GM06990 (cell line): ENCODE measurements around the gene CERS4.

Experiments
- DNase-seq: peaks from one replicate; pipeline ENCODE4 v3.0.0-alpha.2; 2011; ENCODE audit not compliant: insufficient read length; ENCODE audit errors: extremely low read depth
- H3K27me3 ChIP-seq: replicated peaks from 2 replicates; pipeline ENCODE4 v1.6.0; 2011; ENCODE audit warnings: low read length; ENCODE audit not compliant: control insufficient read depth, insufficient read depth
- H3K36me3 ChIP-seq: 2 replicates; pipeline ENCODE4 v1.5.1; 2011; ENCODE audit warnings: low read length; ENCODE audit not compliant: control insufficient read depth, insufficient read depth
- H3K4me3 ChIP-seq: replicated peaks from 2 replicates; pipeline ENCODE4 v1.5.1; 2011; ENCODE audit warnings: low read depth, mild to moderate bottlenecking, control low read depth, low read length
- CTCF ChIP-seq: IDR thresholded peaks from 2 replicates; pipeline ENCODE4 v1.5.1; 2011; ENCODE audit warnings: low read length, control low read depth, mild to moderate bottlenecking, inconsistent platforms; ENCODE audit not compliant: insufficient read depth, poor library complexity, severe bottlenecking

Gene CERS4

DNA sequence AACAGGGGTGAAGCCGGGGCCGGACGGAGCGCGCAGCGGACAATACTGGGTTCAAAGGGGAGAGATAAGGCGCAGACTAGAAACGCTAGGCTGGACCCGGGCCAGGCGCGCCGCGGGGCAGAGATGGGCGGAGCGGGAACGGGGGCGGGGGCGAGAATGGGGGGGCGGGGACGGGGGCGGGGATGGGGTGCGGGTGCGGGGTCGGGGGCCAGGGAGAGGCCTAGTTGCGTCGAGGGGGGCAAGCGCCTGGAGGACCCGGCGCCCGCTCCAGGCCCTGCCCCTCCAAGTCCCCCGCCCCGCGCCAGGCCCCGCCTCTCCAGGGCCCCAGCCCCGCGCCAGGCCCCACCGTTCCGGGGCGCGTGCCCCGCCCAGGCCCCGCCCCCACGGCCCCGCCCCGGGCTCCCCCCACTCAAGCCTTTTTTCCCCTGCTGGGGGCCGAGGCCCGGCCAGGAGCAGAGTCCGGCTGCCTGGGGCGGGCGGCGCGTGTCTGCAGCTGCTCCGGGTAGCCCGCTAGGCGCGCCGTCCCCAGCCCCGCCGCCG is at the start of gene CERS4:
Gene CERS4, plus strand, starts transcription at position 449 of the 540 bp plus-strand sequence. CDS start 41,707 bp downstream, outside the sequence.
- Histone ChIP-seq H3K4me3 (peak within 1 kb of the TSS; percentile 96), H3K36me3 (peaks cover 2% of the 10 kb centered on the region), H3K27me3 (no peaks in the 10 kb centered on the region)
- no peak for DNase-seq
- TF ChIP-seq CTCF = no peak

- Histone ChIP-seq H3K36me3 (no peaks in the 10 kb centered on the region), H3K4me3 (no peak overlapping the region), H3K27me3 (no peaks in the 10 kb centered on the region)
- no peak for TF ChIP-seq CTCF
- DNase-seq = no peak
Measured at GRCh38 chr19:8161135-8161646, 48.0 kb upstream of the CERS4 start.

DNA sequence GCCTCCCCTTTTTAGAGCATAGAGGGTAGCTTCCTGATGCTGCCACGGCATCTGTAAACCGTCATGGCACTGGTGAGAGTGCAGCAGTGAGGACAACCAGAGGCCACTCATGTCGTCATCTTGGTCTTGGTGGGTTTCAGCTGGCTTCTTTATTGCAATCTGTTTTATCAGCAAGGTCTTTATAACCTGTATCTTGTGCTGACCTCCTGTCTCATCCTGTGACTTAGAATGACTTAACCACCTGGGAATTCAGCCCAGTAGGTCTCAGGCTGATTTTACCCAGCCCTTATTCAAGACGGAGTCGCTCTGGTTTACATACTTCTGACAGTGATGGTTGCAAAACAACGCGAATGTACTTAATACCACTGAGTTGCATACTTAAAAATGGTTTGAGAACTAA is 45.4 kb upstream of the CERS4 start:
- no peak for TF ChIP-seq CTCF
- Histone ChIP-seq H3K27me3 (no peaks in the 10 kb centered on the region), H3K4me3 (no peak overlapping the region), H3K36me3 (no peaks in the 10 kb centered on the region)
- no peak for DNase-seq

- Histone ChIP-seq H3K36me3 (no peaks in the 10 kb centered on the region), H3K27me3 (no peaks in the 10 kb centered on the region), H3K4me3 (no peak overlapping the region)
- no peak for DNase-seq
- no peak for TF ChIP-seq CTCF
Measured at GRCh38 chr19:8167985-8168384, 41.2 kb upstream of the CERS4 start.

DNA sequence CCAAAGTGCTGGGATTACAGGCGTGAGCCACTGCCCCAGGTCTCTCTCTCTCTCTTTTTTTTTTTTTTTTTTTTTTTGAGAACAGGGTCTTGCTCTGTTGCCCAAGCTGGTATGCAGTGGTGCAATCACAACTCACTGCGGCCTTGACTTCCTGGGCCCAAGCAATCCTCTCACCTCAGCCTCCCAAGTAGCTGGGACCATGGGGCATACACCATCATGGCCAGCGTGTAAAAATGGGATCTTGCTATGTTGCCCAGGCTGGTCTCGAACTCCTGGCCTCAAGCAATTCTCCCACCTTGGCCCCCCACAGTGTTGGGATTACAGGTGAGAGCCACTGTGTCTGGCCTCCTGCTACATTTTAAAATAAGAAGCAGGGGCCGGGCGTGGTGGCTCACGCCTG is 40.6 kb upstream of the CERS4 start:
- TF ChIP-seq CTCF = no peak
- no peak overlapping the region for H3K4me3 ChIP-seq
- DNase-seq = no peak

DNA sequence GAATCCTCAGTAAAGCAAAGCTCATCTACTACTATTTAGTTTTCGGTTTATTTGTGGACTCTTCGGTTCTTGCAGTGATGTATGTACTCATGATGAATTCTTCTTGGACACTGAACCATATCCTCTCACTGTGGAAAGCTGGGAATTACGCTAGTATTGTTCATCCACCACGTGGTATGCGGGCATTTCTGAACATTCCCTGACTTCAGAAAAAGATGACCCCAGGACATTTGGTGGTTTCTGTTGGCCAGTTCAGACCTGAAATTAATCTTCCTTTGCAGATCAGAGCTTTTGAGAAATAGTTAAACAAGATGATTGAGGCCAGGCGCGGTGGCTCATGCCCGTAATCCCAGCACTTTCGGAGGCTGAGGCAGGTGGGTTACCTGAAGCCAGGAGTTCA is 34.5 kb upstream of the CERS4 start:
- H3K36me3 ChIP-seq = no peaks in the 10 kb centered on the region
- no peak for DNase-seq
- no peak for TF ChIP-seq CTCF
- no peak overlapping the region for H3K4me3 ChIP-seq
- no peaks in the 10 kb centered on the region for H3K27me3 ChIP-seq

More for the DNA sequence above, 40.6 kb upstream of the CERS4 start:
- Histone ChIP-seq H3K36me3 (no peaks in the 10 kb centered on the region), H3K27me3 (no peaks in the 10 kb centered on the region)
